KBM-7 (cell line): Measurements from ENCODE around the gene CAMKMT.

Source experiments
- DNase-seq: peaks from one replicate; pipeline ENCODE4 v3.0.0-alpha.2; 2015
- in situ Hi-C: fragments of 300-500 bp; cut with MboI; formaldehyde crosslinking; loops from 2 replicates; pipeline ENCODE4 v1.14.3; 2020; ENCODE audit warnings: low sequenced_read_pairs, low pct_unique_long_range_greater_than_20kb, mixed read lengths

CAMKMT gene

DNA sequence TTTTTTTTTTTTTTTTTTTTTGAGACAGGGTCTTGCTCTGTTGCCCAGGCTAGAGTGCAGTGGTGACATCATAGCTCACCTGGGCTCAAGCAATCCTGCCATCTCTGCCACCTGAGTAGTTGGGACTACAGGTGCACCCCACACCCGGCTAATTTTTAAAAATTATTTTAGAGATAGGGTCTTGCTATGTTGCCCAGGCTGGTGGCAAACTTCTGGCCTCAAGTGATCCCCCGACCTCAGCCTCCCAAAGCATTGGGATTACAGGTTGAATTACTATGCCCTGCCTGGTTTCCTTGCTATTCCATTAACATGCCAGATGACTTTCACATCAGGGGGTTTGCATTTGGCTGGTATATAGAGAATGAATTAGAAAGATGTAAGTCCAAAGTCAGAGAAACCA, 253.2 kb downstream of the CAMKMT start:
- in situ Hi-C loops, result no loop called here
- no peak for DNase-seq

DNA sequence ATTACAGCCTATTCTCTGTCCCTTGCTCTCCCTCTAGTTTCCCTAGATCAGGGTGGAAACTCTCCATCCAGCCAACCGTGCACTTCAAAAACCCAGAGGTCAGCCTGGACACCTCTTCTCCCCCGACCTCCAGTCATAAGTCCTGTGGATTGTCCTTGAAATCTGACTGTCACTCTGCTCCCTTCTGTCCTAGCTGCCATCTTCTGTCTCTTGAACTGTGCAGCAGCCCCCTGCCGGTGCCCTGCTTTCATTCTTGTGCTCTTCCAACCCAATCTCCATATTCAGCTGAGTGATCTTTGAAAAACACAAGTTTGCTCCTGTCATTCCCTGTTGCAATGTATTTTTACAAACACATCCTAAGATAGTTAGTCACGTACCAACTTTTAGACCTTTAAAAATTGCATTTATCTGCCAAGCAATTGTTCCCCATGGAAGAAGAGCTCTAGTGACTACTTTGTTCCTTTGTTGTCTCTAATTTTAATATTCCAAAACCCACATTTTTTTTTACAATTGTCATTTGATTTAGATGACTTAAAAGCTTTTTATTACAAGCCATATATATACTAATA, 254.3 kb downstream of the CAMKMT start:
- no peak for DNase-seq

DNA sequence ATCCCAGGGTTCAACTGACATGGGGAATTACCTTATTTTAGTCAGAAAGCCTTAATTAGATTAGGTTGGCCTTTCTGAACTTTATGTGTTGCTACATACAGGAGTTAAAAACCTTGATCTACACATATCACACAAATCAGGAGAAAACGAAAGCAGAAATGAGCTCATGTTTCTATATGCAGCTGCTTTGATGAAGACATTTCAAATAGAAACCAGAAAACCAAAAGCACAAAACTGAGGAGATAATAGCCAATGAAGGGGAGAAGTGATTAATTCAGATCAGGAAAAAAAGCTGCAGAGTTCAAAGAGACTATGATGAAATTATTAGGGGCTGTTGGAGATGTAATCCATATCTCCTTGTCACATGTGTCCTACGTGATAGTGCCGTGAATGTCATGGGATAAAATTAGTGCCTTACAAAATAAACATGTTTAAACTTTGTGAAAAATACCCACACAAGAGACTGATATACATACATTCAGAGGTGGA, 255.0 kb downstream of the CAMKMT start:
- DNase-seq, result no peak
- in situ Hi-C loops, result no loop called here

More for the DNA sequence above, 254.3 kb downstream of the CAMKMT start:
- in situ Hi-C loops, result no loop called here

DNA sequence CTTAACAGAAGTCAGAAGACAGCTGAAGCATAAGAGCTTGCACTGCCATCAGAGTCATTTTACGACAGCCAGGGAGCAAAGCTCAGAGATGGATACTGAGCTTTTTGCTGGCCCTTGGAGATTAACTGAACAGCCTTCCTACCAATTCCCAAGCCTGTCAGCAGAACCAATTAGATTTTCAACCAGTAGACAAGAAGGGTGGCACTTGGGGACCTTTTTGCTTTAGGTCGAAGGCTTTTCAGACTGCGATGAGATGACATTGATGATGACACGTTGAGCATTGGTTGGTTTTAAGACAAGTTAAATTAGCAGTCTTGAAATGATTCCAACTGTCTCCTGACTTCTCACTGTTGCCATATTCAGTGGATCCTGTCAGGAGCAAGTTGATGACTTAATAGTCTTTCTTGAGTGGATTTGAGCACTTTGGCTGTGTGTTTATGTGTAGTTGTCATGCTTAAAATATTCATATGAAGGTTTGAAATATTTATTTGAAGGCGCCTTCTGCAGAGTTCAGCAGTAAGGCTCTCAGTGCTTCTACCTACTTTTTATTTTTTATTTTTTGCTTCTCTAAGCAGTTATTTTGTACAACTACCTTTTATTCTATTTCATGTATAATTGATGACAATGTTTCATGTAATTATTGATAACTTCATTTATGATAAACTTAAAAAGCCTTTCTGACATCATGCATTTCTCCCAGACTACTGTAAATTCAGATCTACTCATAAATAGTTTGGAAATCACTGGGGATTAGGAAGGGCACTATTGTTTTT, 256.7 kb downstream of the CAMKMT start:
- in situ Hi-C loops, result no loop called here
- DNase-seq, result no peak

DNA sequence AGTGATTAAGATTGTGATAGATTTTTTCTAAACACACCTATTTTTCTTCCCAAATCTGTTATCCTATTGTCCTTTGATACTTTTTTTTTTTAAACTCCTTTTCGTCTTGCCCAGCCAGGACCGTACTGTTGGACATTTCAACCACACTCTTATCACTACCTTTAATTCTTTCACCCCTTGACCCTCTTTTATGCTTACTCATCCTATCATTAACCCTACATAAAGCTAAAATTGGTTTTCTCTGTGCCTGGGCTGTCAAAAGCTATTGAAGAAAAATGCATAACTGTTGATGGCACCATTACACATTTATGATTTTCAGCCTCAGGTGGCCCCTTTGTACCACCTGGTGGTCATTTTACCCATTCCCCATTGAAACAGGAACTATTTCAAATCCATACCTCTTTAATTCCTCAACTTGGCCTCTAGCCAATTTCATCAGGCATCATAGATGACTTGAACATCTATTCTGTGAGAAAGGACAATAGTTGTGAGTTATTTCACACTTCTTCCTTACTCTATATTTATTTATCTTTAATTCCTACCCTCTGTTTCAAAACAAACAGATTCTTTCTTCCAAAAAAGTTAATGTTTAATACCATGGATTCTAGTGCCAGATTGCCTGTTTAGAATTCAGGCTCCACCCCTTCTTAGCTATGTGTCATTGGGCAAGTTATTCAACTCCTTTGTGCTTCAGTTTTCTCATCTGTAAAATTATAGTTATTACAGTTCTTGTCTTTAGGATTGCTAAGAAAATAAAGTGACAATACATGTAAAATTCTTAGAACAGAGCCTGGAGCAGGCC, 258.6 kb downstream of the CAMKMT start:
- no peak for DNase-seq
- in situ Hi-C loops, result no loop called here

DNA sequence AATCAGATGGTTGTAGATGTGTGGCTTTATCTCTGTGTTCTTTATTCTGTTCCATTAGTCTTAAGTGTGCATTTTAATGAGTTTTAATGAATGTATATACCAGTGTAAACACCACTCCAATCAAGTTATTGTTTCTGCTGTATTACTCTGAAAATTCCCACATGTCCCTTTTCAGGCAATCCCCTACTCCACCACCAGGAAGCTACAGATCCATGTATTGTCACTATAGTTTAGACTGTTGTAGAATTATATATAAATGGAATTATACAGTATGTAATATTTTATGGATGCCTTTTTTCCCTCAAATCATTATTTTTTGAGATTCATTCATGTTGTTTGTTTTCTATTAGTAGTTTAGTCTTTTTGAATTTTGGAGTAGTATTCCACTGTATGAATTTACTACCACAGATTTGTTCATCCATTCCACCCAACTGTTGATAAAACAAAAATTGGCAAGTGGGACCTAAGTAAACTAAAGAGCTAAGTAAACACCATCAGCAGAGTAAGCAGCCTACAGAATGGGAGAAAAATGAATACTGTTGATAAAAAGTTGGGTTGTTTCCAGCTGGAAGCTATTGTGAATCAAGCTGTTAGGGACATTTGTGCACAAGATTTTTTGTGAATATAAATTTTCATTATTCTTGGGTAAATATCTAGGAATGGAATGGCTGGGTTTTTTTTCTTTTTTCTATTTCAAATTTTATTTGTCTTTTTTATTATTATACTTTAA, 262.0 kb downstream of the CAMKMT start:
- DNase-seq, result no peak

DNA sequence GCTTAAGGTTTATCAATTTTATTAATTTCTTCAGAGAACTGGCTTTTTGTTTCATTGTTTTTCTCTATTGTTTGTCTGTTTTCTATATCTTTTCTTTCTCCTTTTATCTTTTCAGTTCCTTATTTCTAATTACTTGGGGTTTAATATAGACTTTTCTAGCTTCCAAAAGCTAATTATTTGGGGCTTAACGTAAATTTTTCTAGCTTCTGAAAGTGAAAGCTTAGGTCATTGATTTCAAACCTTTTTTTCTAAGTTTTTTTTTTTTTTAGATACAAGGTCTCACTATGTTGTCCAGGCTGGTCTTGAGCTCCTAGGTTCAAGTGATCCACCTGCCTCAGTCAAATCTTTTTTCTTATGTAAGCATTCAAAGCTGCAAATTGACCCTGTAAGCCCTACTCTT, 266.6 kb downstream of the CAMKMT start:
- in situ Hi-C loops, result no loop called here
- DNase-seq, result no peak

More for the DNA sequence above, 262.0 kb downstream of the CAMKMT start:
- in situ Hi-C loops, result no loop called here

DNA sequence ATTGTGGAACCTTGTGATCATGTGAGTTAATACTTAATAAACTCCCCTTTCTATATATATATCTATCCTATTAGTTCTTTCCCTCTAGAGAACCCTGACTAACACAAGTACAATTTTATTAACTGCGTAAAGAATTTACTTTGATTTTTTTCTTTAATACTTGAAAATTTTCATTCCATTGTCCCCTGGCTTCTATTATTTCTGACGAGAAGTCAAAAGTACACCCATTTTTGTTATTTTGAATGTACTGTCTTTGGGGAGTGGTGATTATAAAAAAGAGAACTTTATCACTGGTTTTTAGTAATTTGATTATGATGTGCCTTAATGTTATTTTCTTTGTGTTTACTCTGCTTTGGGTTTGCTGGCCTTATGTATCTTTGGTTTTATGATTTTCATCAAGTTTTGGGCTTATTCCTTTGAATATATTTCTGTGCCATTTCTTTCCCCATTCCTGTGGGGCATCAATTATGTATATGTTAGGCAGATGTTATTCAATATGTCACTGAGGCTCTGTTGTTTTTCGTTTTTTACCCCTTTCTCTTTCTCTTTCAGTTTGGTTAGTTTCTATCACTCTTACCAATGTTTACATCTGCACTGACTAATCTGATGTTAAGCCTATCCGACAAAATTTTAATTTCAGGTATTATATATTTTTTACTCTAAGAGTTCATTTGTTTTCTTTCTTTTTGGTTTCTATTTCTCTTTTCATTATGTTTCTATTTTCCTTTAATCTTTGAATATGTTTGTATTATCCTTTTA, 271.4 kb downstream of the CAMKMT start:
- in situ Hi-C loops, result no loop called here
- DNase-seq, result no peak

DNA sequence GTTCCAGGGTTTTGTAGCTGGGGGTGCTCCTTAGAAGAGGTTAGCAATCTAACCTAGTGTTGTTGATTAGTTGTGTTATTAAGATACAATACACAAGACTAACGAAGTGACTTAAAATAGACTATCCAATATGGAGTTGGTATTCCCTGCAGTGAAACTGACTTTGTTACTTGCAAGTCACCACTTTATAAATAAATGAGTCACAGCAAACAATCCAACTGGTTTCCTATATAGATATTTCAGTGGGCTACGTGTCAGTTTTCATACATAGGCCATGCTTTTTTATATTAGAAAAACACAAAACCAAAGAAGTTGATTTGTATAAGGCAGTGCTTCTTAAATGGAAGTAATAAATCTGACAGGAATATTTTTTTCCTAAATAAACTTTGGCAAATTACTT, 274.0 kb downstream of the CAMKMT start:
- in situ Hi-C loops, result no loop called here
- DNase-seq, result no peak

DNA sequence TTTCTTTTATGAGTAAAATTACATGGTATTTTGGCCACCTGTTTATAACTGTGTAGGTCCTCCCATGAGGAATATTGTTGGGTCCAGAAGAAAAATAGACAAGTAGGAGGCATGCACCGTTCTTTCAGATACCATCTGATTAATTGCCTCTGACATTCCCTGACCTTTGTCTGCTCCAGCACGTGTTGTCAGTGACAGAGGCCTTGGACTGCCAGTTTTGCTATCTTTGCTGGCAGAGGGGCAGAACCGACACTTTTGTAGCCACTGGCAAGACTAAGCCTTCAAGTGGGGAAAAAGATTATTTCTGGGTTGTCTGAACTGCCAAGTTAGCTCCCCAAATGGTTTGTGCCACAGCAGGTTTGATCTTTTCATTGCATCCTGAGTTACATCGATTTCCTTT, 276.9 kb downstream of the CAMKMT start:
- DNase-seq, result no peak
- in situ Hi-C loops, result no loop called here

DNA sequence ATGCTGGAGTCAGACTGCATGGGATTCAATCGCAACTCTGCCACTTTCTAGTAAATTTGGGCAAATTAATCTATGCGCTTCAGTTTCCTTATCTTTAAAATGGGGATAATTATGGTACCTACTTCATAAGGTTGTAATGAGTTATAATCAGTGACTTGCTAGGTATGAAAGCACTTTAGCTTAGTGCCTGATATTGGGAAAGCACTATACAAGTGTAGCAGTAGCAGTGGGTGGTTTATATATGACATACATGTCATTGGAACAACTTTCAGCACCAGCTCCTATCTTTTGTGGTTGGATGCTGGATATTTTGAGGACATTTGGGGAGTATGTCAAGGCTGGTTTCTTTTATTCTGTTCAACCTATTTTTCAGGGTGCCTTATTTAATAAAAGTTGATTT, 277.7 kb downstream of the CAMKMT start:
- in situ Hi-C loops, result no loop called here
- DNase-seq, result no peak

DNA sequence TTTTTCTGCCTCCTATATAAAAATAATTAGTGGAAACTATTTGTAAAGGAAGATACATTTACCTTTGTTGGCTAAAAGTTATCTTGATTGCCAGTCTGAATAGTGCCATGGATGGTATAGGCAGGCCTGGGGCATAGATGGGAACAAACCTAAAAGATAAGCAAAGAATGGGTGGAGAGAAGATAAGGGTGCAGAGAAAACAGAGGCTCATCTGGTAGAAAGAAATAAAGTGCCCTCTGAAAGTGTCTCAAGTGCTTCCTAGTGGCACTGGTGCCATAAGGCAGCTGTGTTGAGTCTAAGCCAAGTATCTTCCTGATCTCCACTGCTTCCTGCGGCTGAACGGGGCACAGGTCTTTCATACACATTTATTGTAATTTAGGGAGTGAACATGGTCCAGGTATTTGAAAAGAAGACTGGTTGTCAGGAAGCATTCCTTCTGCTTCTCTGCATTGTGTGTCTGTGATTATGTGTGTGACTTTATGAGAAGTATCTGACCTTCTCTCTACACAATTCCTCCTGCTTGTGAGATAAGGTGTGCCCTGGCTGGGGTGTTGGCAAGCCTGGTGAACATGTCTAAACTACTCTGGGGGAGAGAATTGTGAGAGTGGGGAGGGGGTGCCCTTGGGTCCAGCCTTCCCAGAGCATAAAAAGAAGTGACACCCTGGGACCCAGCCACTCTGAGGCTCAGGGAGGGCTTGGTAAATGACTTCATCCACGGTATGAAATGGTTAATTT, 280.5 kb downstream of the CAMKMT start:
- in situ Hi-C loops, result no loop called here
- DNase-seq, result no peak

DNA sequence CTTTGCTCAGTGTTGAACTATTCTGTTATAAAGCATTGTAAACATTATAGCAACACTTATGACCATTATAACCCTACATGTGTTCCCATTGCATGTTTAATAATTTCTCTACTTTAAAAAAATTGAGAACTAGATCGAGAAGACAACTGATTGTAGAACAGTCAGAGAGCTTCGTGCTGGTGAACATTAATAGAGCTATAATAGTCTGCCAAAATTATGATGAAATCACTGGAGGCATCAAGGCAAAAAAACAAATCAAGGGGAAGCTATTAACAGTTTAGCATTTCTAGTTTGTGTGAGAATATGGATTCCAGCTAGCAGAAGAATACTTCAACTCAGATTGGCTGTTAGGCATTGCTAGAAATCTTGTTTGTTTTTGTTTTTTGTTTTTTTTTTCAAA, 284.2 kb downstream of the CAMKMT start:
- in situ Hi-C loops, result no loop called here
- DNase-seq, result no peak

DNA sequence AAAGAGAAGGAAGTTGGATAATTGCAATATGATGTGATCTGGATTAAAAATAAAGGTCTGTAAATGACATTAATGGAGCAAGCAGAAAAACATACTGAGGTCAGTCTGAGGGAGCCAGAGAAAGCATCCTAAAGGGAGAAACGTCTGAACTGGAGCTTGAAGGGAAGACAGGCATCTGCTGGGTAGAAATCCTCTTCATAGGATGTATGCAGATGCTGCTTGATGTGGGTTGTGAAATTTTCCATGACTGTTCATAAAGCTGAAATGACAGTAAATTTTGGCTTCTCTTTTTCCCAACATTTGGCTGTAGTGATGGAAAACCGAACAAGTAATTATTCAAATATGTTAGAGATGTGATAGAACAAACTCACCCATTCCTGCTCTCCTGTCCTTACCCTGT, 287.6 kb downstream of the CAMKMT start:
- in situ Hi-C loops, result no loop called here
- no peak for DNase-seq

DNA sequence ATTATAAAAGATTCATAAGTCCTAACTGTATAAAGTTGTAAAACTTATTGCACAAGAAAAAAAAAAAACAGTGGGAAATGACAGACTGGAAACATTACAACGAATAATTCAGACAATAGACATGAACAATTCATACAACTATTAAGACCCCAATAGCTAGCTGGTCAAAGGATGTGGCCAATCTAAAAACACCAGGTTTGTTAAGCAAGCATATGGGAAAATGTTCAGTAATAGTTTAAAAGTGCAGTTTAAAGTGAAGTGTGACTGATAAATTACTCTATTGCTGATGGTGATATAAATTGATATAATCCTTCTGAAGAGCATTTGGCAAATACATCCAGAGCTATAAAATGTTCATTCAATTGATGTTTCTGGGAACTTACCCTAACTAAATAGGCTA, 289.0 kb downstream of the CAMKMT start:
- in situ Hi-C loops, result no loop called here
- no peak for DNase-seq

DNA sequence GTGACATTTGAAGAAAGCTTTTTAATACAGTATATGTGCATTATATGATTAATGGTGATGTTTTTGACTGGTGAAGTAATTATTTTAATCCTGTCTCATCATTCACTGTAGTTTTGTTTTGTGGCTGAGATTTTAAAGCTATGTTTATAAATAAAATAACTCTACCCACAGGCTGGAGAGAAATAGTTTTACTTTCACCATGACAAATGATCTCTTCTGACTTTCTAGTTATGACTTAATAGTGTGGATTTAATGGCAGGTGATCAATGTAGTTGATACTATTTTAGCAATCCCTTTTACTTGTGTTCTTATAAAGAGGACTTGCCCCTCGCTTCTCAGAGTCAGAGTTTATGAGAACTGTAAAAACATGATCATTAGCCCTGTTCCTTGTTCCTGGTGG, 290.2 kb downstream of the CAMKMT start:
- in situ Hi-C loops, result no loop called here
- DNase-seq, result no peak

DNA sequence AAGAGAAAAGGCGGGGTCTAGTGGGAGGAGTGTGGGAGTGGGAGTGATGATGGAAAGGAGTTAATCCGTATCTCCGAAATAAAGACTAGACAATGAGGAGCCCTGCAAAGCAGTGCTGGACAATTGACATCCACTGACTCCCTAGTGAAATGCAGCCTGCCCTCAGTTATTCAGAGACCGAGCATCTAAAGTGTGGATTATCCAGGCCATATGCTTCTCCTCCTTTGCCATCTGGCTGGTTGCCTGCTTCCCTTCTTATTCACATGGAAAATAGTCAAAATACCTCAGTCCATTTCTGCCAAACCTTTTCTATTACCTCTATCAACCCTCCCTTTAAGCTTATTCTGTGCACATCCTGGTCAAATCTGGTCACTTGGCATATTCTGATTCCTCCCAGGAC, 291.0 kb downstream of the CAMKMT start:
- no peak for DNase-seq
- in situ Hi-C loops, result no loop called here

DNA sequence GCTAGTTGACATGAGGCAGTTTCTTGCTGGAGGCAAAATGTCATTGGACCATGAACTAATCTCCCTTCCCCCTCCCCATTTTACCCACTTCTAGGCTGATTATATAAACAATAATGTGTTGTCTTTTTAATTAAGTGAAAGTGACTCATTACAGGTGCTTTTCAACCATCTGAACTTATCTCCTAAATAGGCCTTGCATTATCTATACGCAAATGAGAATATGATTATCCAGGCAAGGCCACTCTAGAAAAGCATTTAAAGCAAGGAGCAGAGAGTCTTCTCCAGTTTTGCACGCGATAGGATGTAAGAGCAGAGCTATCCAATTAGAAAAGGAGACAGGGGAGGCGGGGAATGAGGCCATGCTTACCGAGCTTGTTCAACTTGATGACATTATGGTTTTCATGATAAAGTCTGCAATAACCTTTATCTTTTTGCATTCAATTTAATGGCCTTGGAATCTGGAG, 293.7 kb downstream of the CAMKMT start:
- no peak for DNase-seq
- in situ Hi-C loops, result no loop called here
